Endodermal cell (in vitro differentiated cells): Measurements from ENCODE around the gene CENPQ. TPM values are rescaled to one million over a fixed set of nuclear protein-coding genes. Genes with fewer than 3 reads are reported as not detected.

Experiments
- DNase-seq: peaks from one replicate; pipeline ENCODE4 v3.0.0-alpha.2; 2017
- H3K27ac ChIP-seq: 2 replicates; pipeline ENCODE4 v1.5.1; 2013; ENCODE audit warnings: mild to moderate bottlenecking, low read depth, low read length, moderate library complexity
- H3K27me3 ChIP-seq: 2 replicates; pipeline ENCODE4 v1.6.1; 2013; ENCODE audit warnings: mild to moderate bottlenecking, low read length, moderate library complexity; ENCODE audit not compliant: insufficient read depth, control insufficient read depth, poor library complexity, severe bottlenecking
- H3K36me3 ChIP-seq: 2 replicates; pipeline ENCODE4 v1.7.0; 2013; ENCODE audit warnings: mild to moderate bottlenecking, low read length, moderate library complexity; ENCODE audit not compliant: control insufficient read depth, insufficient read depth
- H3K4me1 ChIP-seq: one replicate; pipeline ENCODE4 v1.7.0; 2013; ENCODE audit warnings: low read length; ENCODE audit not compliant: control insufficient read depth, insufficient read depth
- H3K4me3 ChIP-seq: 2 replicates; pipeline ENCODE4 v1.5.1; 2013; ENCODE audit warnings: mild to moderate bottlenecking, low read length, moderate library complexity
- H3K9ac ChIP-seq: 2 replicates; pipeline ENCODE4 v1.6.1; 2013; ENCODE audit warnings: mild to moderate bottlenecking, low read length, moderate library complexity; ENCODE audit not compliant: poor library complexity, severe bottlenecking; ENCODE audit errors: extremely low read depth
- H3K9me3 ChIP-seq: 2 replicates; pipeline ENCODE4 v1.6.1; 2013; ENCODE audit warnings: mild to moderate bottlenecking, low read length, moderate library complexity; ENCODE audit not compliant: control insufficient read depth
- H3K27ac Mint-ChIP-seq: 2 replicates; pipeline ENCODE4 v1.8.0; 2020; ENCODE audit warnings: mixed read lengths
- H3K27me3 Mint-ChIP-seq: 2 replicates; pipeline ENCODE4 v1.8.0; 2021; ENCODE audit warnings: mild to moderate bottlenecking, mixed read lengths; ENCODE audit not compliant: insufficient read depth
- H3K36me3 Mint-ChIP-seq: 2 replicates; pipeline ENCODE4 v1.8.0; 2020; ENCODE audit warnings: low read depth, mixed read lengths
- H3K4me1 Mint-ChIP-seq: 2 replicates; pipeline ENCODE4 v1.8.0; 2020; ENCODE audit warnings: mixed read lengths
- H3K4me3 Mint-ChIP-seq: 2 replicates; pipeline ENCODE4 v1.8.0; 2020; ENCODE audit warnings: mild to moderate bottlenecking, moderate library complexity, mixed read lengths
- H3K9me3 Mint-ChIP-seq: 2 replicates; pipeline ENCODE4 v1.8.0; 2020; ENCODE audit warnings: mild to moderate bottlenecking, mixed read lengths
- WGBS, 2 experiments: methylation state at CpG; one replicate each; pipeline versions ENCODE4 v1.1.5 to v1.1.7; 2013; ENCODE audit warnings: missing lambda C conversion rate in 2 of 2, mixed read lengths in 1 of 2; ENCODE audit not compliant: insufficient coverage in 1 of 2, insufficient read length in 1 of 2; 5-methylcytosine and 5-hydroxymethylcytosine counted together
- total RNA-seq, 2 donors: library from RNA; stranded (reverse); fragmentation: NEBNext Ultra II Directional in 1 of 2; extraction: Animal tissue kit (Norgen Biotek cat#: 25700) in 1 of 2; gene quantifications; 2 replicates in 1 of 2; 3 replicates in 1 of 2; pipeline ENCODE4 v1.2.1, GENCODE V29; 2021
- TF ChIP-seq, protein P1 (sequence below): fragments of 200-600 bp; sonication (generic); conservative IDR thresholded peaks from 2 replicates; pipeline ENCODE4 v1.5.0; 2021; ENCODE audit warnings: antibody characterized with exemption, mild to moderate bottlenecking

CENPQ gene
- total RNA-seq, 2 donors from 2014 or later: 13.9 to 22.2 TPM

DNA sequence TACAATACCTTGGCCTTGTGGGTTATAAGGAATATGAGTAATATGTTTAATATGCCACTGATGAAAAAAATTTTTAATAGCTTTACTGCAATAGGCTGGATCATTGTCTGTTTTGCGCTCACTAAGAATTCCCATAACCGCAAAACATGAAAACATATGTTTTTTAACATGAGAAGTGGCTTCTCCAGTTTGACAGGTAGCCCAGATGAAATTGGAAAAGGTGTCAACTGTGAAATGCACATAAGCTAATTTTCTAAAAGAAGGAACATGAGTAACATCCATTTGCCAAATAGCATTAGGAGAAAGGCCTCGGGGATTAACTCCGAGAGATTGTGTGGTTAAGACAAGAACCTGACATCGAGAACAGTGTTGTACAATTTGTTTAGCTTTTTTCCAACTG, 41.5 kb downstream of the CENPQ start:
- DNase-seq: no peak
- peaks cover 3% of the 10 kb centered on the region for H3K4me1 Mint-ChIP-seq
- no peak overlapping the region for H3K27ac Mint-ChIP-seq
- H3K36me3 ChIP-seq: no peaks in the 10 kb centered on the region
- TF ChIP-seq, protein P1, sequence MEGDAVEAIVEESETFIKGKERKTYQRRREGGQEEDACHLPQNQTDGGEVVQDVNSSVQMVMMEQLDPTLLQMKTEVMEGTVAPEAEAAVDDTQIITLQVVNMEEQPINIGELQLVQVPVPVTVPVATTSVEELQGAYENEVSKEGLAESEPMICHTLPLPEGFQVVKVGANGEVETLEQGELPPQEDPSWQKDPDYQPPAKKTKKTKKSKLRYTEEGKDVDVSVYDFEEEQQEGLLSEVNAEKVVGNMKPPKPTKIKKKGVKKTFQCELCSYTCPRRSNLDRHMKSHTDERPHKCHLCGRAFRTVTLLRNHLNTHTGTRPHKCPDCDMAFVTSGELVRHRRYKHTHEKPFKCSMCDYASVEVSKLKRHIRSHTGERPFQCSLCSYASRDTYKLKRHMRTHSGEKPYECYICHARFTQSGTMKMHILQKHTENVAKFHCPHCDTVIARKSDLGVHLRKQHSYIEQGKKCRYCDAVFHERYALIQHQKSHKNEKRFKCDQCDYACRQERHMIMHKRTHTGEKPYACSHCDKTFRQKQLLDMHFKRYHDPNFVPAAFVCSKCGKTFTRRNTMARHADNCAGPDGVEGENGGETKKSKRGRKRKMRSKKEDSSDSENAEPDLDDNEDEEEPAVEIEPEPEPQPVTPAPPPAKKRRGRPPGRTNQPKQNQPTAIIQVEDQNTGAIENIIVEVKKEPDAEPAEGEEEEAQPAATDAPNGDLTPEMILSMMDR: no peak
- H3K36me3 Mint-ChIP-seq: no peaks in the 10 kb centered on the region
- H3K27ac ChIP-seq: no peak overlapping the region
- H3K9me3 Mint-ChIP-seq: peaks cover 20% of the 10 kb centered on the region
- H3K4me1 ChIP-seq: no peaks in the 10 kb centered on the region
- no peak overlapping the region for H3K4me3 Mint-ChIP-seq
- 89 to 100% methylated on average over 1 to 5 of the region's 5 CpGs for WGBS, 2 experiments
- H3K27me3 Mint-ChIP-seq: peaks cover 2% of the 10 kb centered on the region
- H3K9me3 ChIP-seq: peaks cover 3% of the 10 kb centered on the region
- no peak overlapping the region for H3K4me3 ChIP-seq
- H3K9ac ChIP-seq: no peak overlapping the region
- H3K27me3 ChIP-seq: no peaks in the 10 kb centered on the region

DNA sequence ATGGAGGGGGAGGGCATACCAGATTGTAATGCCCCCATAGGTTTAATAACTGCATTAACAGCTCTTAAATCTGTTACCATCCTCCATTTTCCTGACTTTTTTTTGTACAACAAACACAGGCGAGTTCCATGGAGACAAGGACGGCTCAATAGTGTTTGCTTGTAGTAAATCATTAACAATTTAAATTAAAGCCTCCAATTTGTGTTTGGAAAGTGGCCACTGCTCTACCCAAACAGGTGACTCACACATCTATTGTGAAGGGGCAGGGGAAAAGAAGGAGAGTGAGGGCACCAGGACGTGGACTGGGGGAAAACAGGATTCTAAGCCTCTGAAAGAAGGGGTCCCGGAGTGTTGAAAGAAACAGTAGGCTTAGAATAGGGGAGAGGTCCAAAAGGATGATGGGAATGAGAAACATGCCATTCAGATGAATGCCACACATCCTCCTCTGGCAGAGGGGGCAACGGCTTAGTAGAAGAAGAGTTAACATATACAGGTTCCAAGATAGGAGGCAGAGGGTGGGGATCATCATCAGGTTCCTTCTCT, 43.5 kb downstream of the CENPQ start:
- Mint-ChIP-seq H3K36me3 (no peaks in the 10 kb centered on the region), H3K4me1 (peaks cover 3% of the 10 kb centered on the region), H3K9me3 (peaks cover 20% of the 10 kb centered on the region), H3K27ac (no peak overlapping the region), H3K27me3 (peaks cover 2% of the 10 kb centered on the region), H3K4me3 (no peak overlapping the region)
- H3K9ac ChIP-seq: no peak overlapping the region
- no peak for DNase-seq
- no peaks in the 10 kb centered on the region for H3K4me1 ChIP-seq
- no peak overlapping the region for H3K4me3 ChIP-seq
- H3K27me3 ChIP-seq: no peaks in the 10 kb centered on the region
- H3K27ac ChIP-seq: no peak overlapping the region
- WGBS, 2 experiments: 84 to 100% methylated on average over 2 to 5 of the region's 5 CpGs
- TF ChIP-seq, protein P1: no peak
- H3K9me3 ChIP-seq: peaks cover 3% of the 10 kb centered on the region
- no peaks in the 10 kb centered on the region for H3K36me3 ChIP-seq

DNA sequence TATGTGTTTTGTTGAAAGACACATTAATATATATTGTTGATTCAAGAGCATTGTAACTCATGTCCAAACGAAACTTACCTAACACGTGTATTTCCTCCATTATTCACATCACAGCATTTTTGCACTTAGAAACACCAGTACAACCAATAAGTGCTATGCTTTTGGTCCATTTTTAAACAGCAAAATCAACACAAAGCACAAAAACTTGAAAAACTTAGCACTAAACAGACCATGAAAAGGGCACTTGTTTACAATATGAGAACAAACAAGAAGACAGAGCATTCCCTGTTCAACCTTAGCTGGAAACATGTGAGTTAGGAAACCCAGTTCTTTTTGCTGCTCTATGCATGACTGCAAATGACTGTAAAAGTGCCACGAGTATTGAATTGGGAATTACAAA, 46.2 kb downstream of the CENPQ start:
- TF ChIP-seq, protein P1: no peak
- no peaks in the 10 kb centered on the region for H3K27me3 ChIP-seq
- no peaks in the 10 kb centered on the region for H3K36me3 ChIP-seq
- DNase-seq: no peak
- no peaks in the 10 kb centered on the region for H3K4me1 ChIP-seq
- H3K9ac ChIP-seq: no peak overlapping the region
- no peaks in the 10 kb centered on the region for H3K36me3 Mint-ChIP-seq
- no peak overlapping the region for H3K27ac Mint-ChIP-seq
- WGBS, 2 experiments: 67 to 84% methylated on average over 1 to 3 of the region's 3 CpGs
- H3K9me3 ChIP-seq: peaks cover 3% of the 10 kb centered on the region
- H3K4me3 ChIP-seq: no peak overlapping the region
- H3K27ac ChIP-seq: no peak overlapping the region
- no peak overlapping the region for H3K4me3 Mint-ChIP-seq
- H3K9me3 Mint-ChIP-seq: peaks cover 20% of the 10 kb centered on the region
- peaks cover 2% of the 10 kb centered on the region for H3K27me3 Mint-ChIP-seq
- H3K4me1 Mint-ChIP-seq: peaks cover 3% of the 10 kb centered on the region
